Fibroblast of mammary gland (primary cell): ENCODE results near the gene OPRL1.

ENCODE experiments used
- DNase-seq: peaks from one replicate; pipeline ENCODE4 v3.0.0-alpha.2; 2010; ENCODE audit warnings: low read depth
- H3K4me3 ChIP-seq: 2 replicates; pipeline ENCODE4 v1.5.1; 2011; ENCODE audit warnings: low read depth, mild to moderate bottlenecking, low read length, moderate library complexity; ENCODE audit not compliant: control insufficient read depth
- CTCF ChIP-seq: conservative IDR thresholded peaks from 2 replicates; pipeline ENCODE4 v1.5.1; 2011; ENCODE audit warnings: low read depth, low read length, inconsistent platforms; ENCODE audit not compliant: control insufficient read depth, insufficient read depth

Gene OPRL1

GRCh38 chr20:64090165-64090564, 10.3 kb downstream of the OPRL1 start:
- no peak overlapping the region for H3K4me3 ChIP-seq
- DNase-seq: no peak
- TF ChIP-seq CTCF: no peak

DNA sequence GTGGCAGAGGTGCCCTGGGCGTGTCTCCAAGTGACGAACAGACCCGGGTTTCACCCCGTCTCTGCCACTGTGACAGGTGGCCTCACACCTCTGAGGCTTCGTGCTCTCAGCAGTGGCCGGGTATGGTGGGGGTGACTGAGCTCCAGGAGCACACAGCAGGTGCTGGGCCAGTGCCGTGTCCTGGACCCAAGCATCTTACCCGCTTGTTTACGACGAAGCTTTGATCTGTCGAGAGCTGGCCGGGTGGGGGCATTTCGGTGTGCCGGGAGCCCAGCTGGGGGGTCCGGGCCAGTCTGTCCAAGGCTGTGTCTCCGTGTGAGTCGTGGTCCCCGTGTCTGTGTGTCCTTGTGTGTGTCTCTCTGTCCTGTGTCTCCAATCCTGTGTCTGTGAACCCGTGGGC, 11.5 kb downstream of the OPRL1 start:
- DNase-seq: no peak
- no peak for TF ChIP-seq CTCF
- no peak overlapping the region for H3K4me3 ChIP-seq

GRCh38 chr20:64091770-64092169, 11.9 kb downstream of the OPRL1 start:
- DNase-seq: no peak
- TF ChIP-seq CTCF: no peak
- no peak overlapping the region for H3K4me3 ChIP-seq

GRCh38 chr20:64092258-64093012, 12.6 kb downstream of the OPRL1 start:
- no peak for TF ChIP-seq CTCF
- no peak overlapping the region for H3K4me3 ChIP-seq
- DNase-seq: no peak

- no peak overlapping the region for H3K4me3 ChIP-seq
- TF ChIP-seq CTCF: no peak
- DNase-seq: no peak
These were observed 13.2 kb downstream of the OPRL1 start for GRCh38 chr20:64093013-64093503.

DNA sequence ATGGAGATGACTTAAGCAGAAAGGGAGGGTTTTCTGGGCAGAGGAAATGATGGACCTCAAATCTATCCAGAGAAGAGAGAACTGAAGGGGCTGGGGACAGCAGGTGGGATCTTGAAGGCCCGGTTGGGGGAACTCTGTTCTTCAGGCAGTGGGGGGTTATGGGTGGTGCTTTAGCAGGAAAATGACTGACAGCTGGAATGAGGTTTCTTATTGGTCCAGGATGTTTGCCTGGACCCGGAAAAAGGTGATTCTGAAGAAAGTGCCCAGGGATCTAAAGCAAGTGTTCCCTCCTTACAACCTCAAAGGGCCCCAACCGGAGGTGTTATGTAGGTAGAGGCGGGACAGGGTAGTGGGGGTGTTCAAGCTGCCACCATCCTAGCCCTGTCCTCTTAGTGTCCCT, 15.6 kb downstream of the OPRL1 start:
- no peak for DNase-seq
- H3K4me3 ChIP-seq: no peak overlapping the region
- no peak for TF ChIP-seq CTCF
